Heart left ventricle (tissue), 13 donors: Measurements from ENCODE around the gene OTUD7B.
"Not testable (repeated sequence)": the region's sequence is repeated elsewhere in the genome, so short reads cannot be mapped to it uniquely, and the experiment has no call there.

Source experiments
- CTCF ChIP-seq, 12 donors: fragments of 200-600 bp; sonication (generic) in 4 of 12; IDR thresholded peaks; one replicate each; pipeline versions ENCODE4 v1.5.0 to v1.8.0; 2018 to 2022; ENCODE audit warnings: antibody characterized with exemption in 12 of 12, mild to moderate bottlenecking in 5 of 12
- POLR2A ChIP-seq, 2 donors: fragments of 450-650 bp; IDR thresholded peaks; one replicate each; pipeline ENCODE4 v1.6.1; 2017; ENCODE audit warnings: antibody characterized with exemption in 2 of 2, mild to moderate bottlenecking in 2 of 2, moderate library complexity in 2 of 2
- donor health status: ischemic (EF 13 %, LVEDD 7.1; RV severe dilation, severe dysfunction).
- donor health status: DM: no; HTN: yes; CAD: no.
- donor health status: DM: no; HTN: no; CAD: no.
- donor health status: ischemic (EF 25% LVEDD 6.9; RV normal size, moderate dysfunction).
- donor health status: ischemic (EF 25% LVEDD 5.7; RV mildly dilated, moderate dysfunction).
- donor health status: ischemic (EF 35%, LVEDD 5.7; RV mildly dilated, moderate dysfunction).
- donor health status: nonischemic (EF 11% LVEDD 7.7; RV severe dilation, severe dysfunction).
- donor health status: DM: yes; HTN: yes; CAD: no.
- donor health status: PGD.
- donor health status: ischemic (EF 29% LVEDD 5.4; RV normal size, mild dysfunction).
- donor health status: nonischemic (EF 23%, LVEDD 6.1; RV moderate dilation, normal function).

DNA sequence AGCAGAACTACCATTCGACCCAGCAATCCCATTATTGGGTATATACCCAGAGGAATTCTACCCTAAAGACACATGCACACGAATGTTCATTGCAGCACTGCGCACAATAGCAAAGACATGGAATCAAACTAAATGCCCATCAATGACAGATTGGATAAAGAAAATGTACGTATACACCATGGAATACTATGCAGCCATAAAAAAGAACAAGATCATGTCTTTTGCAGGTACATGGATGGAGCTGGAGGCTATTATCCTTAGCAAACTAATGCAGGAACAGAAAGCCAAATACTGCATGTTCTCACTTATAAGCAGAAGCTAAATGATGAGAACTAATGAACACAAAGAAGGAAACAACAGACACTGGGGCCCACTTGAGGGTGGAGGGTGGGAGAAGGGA is 45.0 kb upstream of the OTUD7B start:
- TF ChIP-seq CTCF, POLR2A (IDR thresholded peaks at IDR 0.05): not testable (repeated sequence)
